Colonic mucosa (tissue), 4 donors: Measurements from ENCODE around the gene PM20D1. TPM values are rescaled to one million over a fixed set of nuclear protein-coding genes. Genes with fewer than 3 reads are reported as not detected.
"Not testable (repeated sequence)": the region's sequence is repeated elsewhere in the genome, so short reads cannot be mapped to it uniquely, and the experiment has no call there.

Experiments used
- DNase-seq: peaks from one replicate; pipeline ENCODE4 v3.0.0-alpha.2; 2020
- H3K27ac ChIP-seq: fragments of 200-600 bp; one replicate; pipeline ENCODE4 v1.8.0; 2021
- H3K27me3 ChIP-seq: fragments of 200-600 bp; one replicate; pipeline ENCODE4 v1.8.0; 2021
- H3K36me3 ChIP-seq: fragments of 200-600 bp; one replicate; pipeline ENCODE4 v1.8.0; 2021
- H3K4me1 ChIP-seq: fragments of 200-600 bp; one replicate; pipeline ENCODE4 v1.8.0; 2021; ENCODE audit warnings: mild to moderate bottlenecking
- H3K4me3 ChIP-seq: fragments of 200-600 bp; one replicate; pipeline ENCODE4 v1.8.0; 2021
- H3K9ac ChIP-seq, 2 donors: one replicate each; pipeline ENCODE4 v1.7.0; 2013; ENCODE audit warnings: control low read depth in 2 of 2, low read depth in 2 of 2, low read length in 2 of 2
- H3K9me3 ChIP-seq: fragments of 200-600 bp; one replicate; pipeline ENCODE4 v1.8.0; 2021
- intact Hi-C: fragments of 100-400 bp; cut with DNase I; formaldehyde crosslinking; loops from one replicate; pipeline ENCODE4 v1.14.1; 2022
- total RNA-seq, 2 donors: library from RNA; stranded (reverse); fragmentation: NEBNext Ultra II Directional in 1 of 2; extraction: Animal tissue kit (Norgen Biotek cat#: 25700) in 1 of 2; gene quantifications; one replicate each; pipeline ENCODE4 v1.2.1, GENCODE V29; 2021
- TF ChIP-seq, protein P1 (sequence below): fragments of 200-600 bp; IDR thresholded peaks from one replicate; pipeline ENCODE4 v1.8.0; 2022; ENCODE audit warnings: antibody characterized with exemption, mild to moderate bottlenecking
- donor health status: healthy.
- donor health status: DM: no; HTN: no; CAD: no.
- donor health status: DM: no; HTN: no; CAD: no.

PM20D1 gene
- total RNA-seq, 2 donors from 2014 or later: 0.27 TPM; not detected in 1

DNA sequence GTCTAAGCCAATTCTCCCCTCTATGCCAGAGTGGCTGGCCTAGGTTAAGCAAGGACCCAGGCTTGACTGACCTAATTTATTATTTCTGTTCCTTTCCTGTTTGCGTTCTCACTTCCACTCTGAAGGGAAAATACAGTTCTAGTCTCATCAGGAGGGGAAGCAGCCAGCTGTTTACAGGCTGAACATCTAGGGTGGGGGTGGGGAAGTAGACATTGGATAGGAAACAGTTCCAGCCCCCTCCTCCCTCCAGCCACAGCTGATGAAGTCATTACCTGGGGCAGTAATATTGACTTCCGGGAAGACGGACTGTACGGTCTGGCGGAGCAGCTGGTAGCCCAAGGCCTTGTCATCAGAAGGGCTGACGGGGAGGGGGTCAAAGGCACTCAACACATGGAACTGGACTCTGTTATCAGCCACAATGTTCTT, 17.6 kb downstream of the PM20D1 start:
- peaks cover 6% of the 10 kb centered on the region for H3K4me1 ChIP-seq
- H3K36me3 ChIP-seq: no peaks in the 10 kb centered on the region
- H3K27me3 ChIP-seq: no peaks in the 10 kb centered on the region
- DNase-seq: no peak
- no peak overlapping the region for H3K4me3 ChIP-seq
- no peak overlapping the region for H3K27ac ChIP-seq
- TF ChIP-seq, protein P1, sequence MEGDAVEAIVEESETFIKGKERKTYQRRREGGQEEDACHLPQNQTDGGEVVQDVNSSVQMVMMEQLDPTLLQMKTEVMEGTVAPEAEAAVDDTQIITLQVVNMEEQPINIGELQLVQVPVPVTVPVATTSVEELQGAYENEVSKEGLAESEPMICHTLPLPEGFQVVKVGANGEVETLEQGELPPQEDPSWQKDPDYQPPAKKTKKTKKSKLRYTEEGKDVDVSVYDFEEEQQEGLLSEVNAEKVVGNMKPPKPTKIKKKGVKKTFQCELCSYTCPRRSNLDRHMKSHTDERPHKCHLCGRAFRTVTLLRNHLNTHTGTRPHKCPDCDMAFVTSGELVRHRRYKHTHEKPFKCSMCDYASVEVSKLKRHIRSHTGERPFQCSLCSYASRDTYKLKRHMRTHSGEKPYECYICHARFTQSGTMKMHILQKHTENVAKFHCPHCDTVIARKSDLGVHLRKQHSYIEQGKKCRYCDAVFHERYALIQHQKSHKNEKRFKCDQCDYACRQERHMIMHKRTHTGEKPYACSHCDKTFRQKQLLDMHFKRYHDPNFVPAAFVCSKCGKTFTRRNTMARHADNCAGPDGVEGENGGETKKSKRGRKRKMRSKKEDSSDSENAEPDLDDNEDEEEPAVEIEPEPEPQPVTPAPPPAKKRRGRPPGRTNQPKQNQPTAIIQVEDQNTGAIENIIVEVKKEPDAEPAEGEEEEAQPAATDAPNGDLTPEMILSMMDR: no peak
- intact Hi-C loops: no loop called here
- no peaks in the 10 kb centered on the region for H3K9me3 ChIP-seq
- no peak overlapping the region for H3K9ac ChIP-seq

DNA sequence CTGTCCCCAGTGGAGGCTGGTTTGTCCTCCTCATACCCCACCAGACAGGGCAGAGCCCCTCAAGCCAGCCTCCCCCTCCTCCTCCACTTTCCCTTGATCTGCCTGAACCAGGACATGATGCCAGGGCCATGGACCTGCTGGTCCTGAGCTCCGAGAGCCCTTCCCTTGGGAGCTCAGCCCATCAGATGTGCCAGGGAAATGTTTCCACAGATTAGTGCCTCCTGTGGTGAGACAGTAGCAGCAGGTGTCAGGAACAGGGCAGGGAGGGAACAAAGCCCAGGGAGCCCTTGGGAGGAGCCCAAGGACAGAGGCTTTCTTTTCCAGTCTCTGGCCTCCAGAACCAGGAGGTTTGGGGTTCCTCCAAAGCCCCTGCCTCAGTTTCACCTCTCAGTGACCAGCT, 22.3 kb downstream of the PM20D1 start:
- intact Hi-C loops: no loop called here

DNA sequence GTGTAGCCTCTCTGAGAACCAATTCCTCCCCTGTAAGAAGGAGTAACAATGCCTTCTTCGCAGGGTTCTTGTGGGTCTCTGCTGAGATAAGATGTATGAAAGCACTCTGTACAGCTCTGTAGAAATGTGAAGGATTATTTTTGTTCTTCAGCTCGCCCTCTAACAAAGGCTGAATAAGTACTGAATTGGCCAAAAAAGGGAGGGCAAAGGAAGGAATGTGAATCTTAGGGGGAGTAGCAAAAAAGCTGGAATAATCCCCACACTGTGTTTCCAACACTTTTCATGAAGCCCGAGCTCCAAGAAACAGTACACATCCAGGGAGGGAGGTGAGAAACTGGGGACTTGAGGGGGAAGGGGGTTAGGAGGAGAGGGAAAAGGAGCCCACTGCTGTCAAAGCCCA, 22.9 kb downstream of the PM20D1 start:
- H3K36me3 ChIP-seq: no peaks in the 10 kb centered on the region
- TF ChIP-seq, protein P1: no peak
- no peak overlapping the region for H3K4me3 ChIP-seq
- DNase-seq: no peak
- intact Hi-C loops: no loop called here
- H3K27me3 ChIP-seq: no peaks in the 10 kb centered on the region
- no peaks in the 10 kb centered on the region for H3K4me1 ChIP-seq
- no peak overlapping the region for H3K27ac ChIP-seq
- H3K9ac ChIP-seq: no peak overlapping the region
- H3K9me3 ChIP-seq: no peaks in the 10 kb centered on the region

More for the DNA sequence above, 22.3 kb downstream of the PM20D1 start:
- no peak for DNase-seq
- H3K27me3 ChIP-seq: no peaks in the 10 kb centered on the region
- H3K4me1 ChIP-seq: no peaks in the 10 kb centered on the region
- no peak overlapping the region for H3K4me3 ChIP-seq
- H3K27ac ChIP-seq: no peak overlapping the region
- TF ChIP-seq, protein P1: no peak
- no peaks in the 10 kb centered on the region for H3K36me3 ChIP-seq
- H3K9ac ChIP-seq: no peak overlapping the region
- no peaks in the 10 kb centered on the region for H3K9me3 ChIP-seq

DNA sequence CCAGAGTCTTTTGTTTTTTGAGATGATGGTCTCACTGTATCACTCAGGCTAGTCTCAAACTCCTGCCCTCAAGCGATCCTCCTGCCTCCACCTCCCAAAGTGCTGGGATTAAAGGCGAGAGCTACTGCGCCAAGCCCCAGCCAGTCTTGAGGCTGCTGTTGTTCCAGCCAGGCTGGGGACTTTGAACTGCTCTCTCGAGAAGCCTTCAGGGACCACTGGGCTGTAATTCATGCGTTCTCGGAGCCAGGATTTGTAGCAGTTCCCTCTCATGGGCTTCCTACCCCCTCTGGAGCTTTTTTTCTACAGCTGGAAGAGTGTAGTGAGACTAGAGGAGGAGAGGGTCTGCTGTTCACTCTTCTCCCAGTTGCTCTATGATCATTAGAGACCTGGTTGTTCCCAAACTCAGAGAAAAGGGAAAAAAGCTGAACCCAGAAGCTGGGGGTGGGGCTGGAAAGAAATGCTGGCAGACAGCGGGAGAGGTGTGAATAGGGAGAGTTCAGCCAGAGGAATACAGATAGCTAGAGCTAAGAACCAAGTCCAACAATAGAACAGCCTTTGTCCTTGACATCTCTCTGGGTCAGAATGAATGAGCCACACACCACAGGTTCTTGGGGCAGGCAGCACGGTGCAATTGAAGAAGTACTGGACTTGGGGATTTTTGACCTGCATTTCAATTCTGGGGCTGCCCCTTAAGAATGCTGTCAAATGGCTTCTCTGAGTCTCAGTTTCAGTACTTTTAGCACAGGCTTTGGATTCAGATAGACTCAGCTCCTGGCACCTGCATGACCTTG, 23.7 kb downstream of the PM20D1 start:
- H3K36me3 ChIP-seq: no peaks in the 10 kb centered on the region
- no peak for DNase-seq
- H3K27ac ChIP-seq: no peak overlapping the region
- H3K4me1 ChIP-seq: no peaks in the 10 kb centered on the region
- H3K9me3 ChIP-seq: no peaks in the 10 kb centered on the region
- H3K27me3 ChIP-seq: no peaks in the 10 kb centered on the region
- TF ChIP-seq, protein P1: no peak
- no peak overlapping the region for H3K9ac ChIP-seq
- intact Hi-C loops: no loop called here
- no peak overlapping the region for H3K4me3 ChIP-seq

DNA sequence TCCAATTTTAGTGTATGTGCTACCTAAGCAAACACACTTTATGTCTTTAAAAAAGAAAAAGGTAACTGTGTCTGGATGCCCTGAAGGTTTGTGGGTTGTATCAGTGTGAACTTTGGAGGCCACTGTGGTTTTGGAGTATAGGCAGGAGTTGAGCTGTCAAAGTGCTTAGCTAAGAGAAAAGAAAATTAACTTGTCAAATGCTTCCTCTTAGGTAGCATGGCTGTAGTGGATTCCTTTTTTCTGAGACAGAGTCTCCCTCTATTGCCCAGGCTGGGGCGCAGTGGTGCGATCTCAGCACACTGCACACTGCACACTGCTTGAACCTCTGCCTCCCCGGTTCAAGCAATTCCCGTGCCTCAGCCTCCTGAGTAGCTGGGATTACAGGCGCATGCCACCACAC, 25.8 kb downstream of the PM20D1 start:
- DNase-seq: no peak
- Histone ChIP-seq H3K9me3 (no peaks in the 10 kb centered on the region), H3K4me3 (no peak overlapping the region), H3K36me3 (no peaks in the 10 kb centered on the region), H3K27ac (no peak overlapping the region), H3K9ac (no peak overlapping the region), H3K4me1 (no peaks in the 10 kb centered on the region), H3K27me3 (no peaks in the 10 kb centered on the region)
- intact Hi-C loops: no loop called here
- TF ChIP-seq, protein P1: no peak

DNA sequence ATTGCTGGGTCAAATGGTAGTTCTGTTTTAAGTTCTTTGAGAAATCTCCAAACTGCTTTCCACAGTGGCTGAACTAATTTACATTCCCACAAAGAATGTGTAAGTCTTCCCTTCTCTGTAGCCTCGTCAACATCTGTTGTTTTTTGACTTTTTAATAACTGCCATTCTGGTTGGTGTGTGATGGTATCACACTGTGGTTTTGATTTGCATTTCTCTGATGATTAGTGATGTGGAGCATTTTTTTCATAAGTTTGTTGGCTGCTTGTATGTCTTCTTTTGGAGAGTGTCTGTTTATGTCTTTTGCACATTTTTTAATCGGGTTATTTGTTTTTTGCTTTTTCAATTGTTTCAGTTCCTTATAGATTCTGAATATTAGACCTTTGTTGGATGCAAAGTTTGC, 26.7 kb downstream of the PM20D1 start:
- intact Hi-C loops, H3K9me3 ChIP-seq, H3K27me3 ChIP-seq, H3K9ac ChIP-seq, DNase-seq, H3K27ac ChIP-seq, H3K4me1 ChIP-seq, H3K4me3 ChIP-seq, H3K36me3 ChIP-seq: not testable (repeated sequence)
